Neural crest cell (in vitro differentiated cells): ENCODE data around the gene SLC39A2. TPM values are rescaled to one million over a fixed set of nuclear protein-coding genes. Genes with fewer than 3 reads are reported as not detected.
A peak's percentile ranks its signal among the peaks of the same experiment; 100 is the strongest.

Source experiments
- DNase-seq: peaks from one replicate; pipeline ENCODE4 v3.0.0; 2021; ENCODE audit warnings: low read depth, mixed read lengths, low spot score
- H3K27ac Mint-ChIP-seq: one replicate; pipeline ENCODE4 v1.8.0; 2021; ENCODE audit warnings: mild to moderate bottlenecking, mixed read lengths; ENCODE audit not compliant: unreplicated experiment
- H3K27me3 Mint-ChIP-seq: 2 replicates; pipeline ENCODE4 v1.8.0; 2021; ENCODE audit warnings: low read depth, mild to moderate bottlenecking, mixed read lengths
- H3K36me3 Mint-ChIP-seq: 2 replicates; pipeline ENCODE4 v1.8.0; 2021; ENCODE audit warnings: low read depth, mild to moderate bottlenecking, mixed read lengths
- H3K4me1 Mint-ChIP-seq: 2 replicates; pipeline ENCODE4 v1.8.0; 2021; ENCODE audit warnings: mixed read lengths
- H3K4me3 Mint-ChIP-seq: one replicate; pipeline ENCODE4 v1.8.0; 2021; ENCODE audit warnings: mild to moderate bottlenecking, mixed read lengths
- H3K9me3 Mint-ChIP-seq: 2 replicates; pipeline ENCODE4 v1.8.0; 2021; ENCODE audit warnings: mixed read lengths
- CTCF ChIP-seq: fragments of 200-600 bp; sonication (generic); conservative IDR thresholded peaks from 2 replicates; pipeline ENCODE4 v1.5.0; 2021; ENCODE audit warnings: antibody characterized with exemption, mild to moderate bottlenecking
- total RNA-seq: library from RNA; stranded (reverse); gene quantifications from 2 replicates; pipeline ENCODE4 v1.2.1, GENCODE V29; 2021

SLC39A2 gene
- total RNA-seq, 1 donor from 2014 or later, result 0.37 TPM

- no peak for TF ChIP-seq CTCF
- Mint-ChIP-seq H3K36me3 (no peaks in the 10 kb centered on the region), H3K4me1 (peaks cover 19% of the 10 kb centered on the region), H3K4me3 (peak overlapping the region; percentile 69), H3K27me3 (peaks cover 45% of the 10 kb centered on the region), H3K27ac (no peak overlapping the region), H3K9me3 (no peaks in the 10 kb centered on the region)
- no peak for DNase-seq
Measured at GRCh38 chr14:21026988-21027315, 27.9 kb downstream of the SLC39A2 start.

GRCh38 chr14:21029917-21030316, 30.8 kb downstream of the SLC39A2 start, which contains the start of gene TPPP2:
Gene TPPP2 (plus strand): TSS chr14:21030217. CDS start chr14:21030582, 365 bp downstream.
- Mint-ChIP-seq H3K27me3 (peaks cover 17% of the 10 kb centered on the region), H3K9me3 (no peaks in the 10 kb centered on the region), H3K4me1 (peaks cover 4% of the 10 kb centered on the region), H3K36me3 (no peaks in the 10 kb centered on the region), H3K4me3 (no peak within 1 kb of the TSS), H3K27ac (no peak within 1 kb of the TSS)
- TF ChIP-seq CTCF, result no peak
- no peak for DNase-seq

- Mint-ChIP-seq H3K27me3 (peaks cover 14% of the 10 kb centered on the region), H3K4me1 (peaks cover 4% of the 10 kb centered on the region), H3K36me3 (no peaks in the 10 kb centered on the region), H3K27ac (no peak overlapping the region), H3K9me3 (no peaks in the 10 kb centered on the region), H3K4me3 (no peak overlapping the region)
- no peak for DNase-seq
- no peak for TF ChIP-seq CTCF
Measured at GRCh38 chr14:21030531-21030930, 31.4 kb downstream of the SLC39A2 start.

- Mint-ChIP-seq H3K4me3 (no peak overlapping the region), H3K27me3 (peaks cover 6% of the 10 kb centered on the region), H3K9me3 (no peaks in the 10 kb centered on the region), H3K27ac (no peak overlapping the region), H3K36me3 (no peaks in the 10 kb centered on the region), H3K4me1 (no peaks in the 10 kb centered on the region)
- no peak for DNase-seq
- no peak for TF ChIP-seq CTCF
Measured at GRCh38 chr14:21032326-21033132, 33.4 kb downstream of the SLC39A2 start.

- no peak for TF ChIP-seq CTCF
- no peaks in the 10 kb centered on the region for H3K4me1 Mint-ChIP-seq
- DNase-seq, result no peak
- no peak overlapping the region for H3K27ac Mint-ChIP-seq
- no peaks in the 10 kb centered on the region for H3K9me3 Mint-ChIP-seq
- peaks cover 6% of the 10 kb centered on the region for H3K27me3 Mint-ChIP-seq
- no peaks in the 10 kb centered on the region for H3K36me3 Mint-ChIP-seq
- H3K4me3 Mint-ChIP-seq, result no peak overlapping the region
Measured at GRCh38 chr14:21033133-21033698, 34.1 kb downstream of the SLC39A2 start.
